Measurements from ENCODE around the gene SUCLG2.
"Not testable (repeated sequence)": the region's sequence is repeated elsewhere in the genome, so short reads cannot be mapped to it uniquely, and the experiment has no call there.

The SUCLG2 gene

GRCh38 chr3:67557848-67558355, 96.5 kb downstream of the SUCLG2 start:
- no peak for DNase-seq

GRCh38 chr3:67551361-67552016, 102.9 kb downstream of the SUCLG2 start:
- DNase-seq = no peak

GRCh38 chr3:67550541-67550940, 103.9 kb downstream of the SUCLG2 start:
- DNase-seq = no peak

- DNase-seq = not testable (repeated sequence)
Observed at GRCh38 chr3:67542502-67543250, 111.7 kb downstream of the SUCLG2 start.

GRCh38 chr3:67540198-67540894, 114.1 kb downstream of the SUCLG2 start:
- DNase-seq = no peak

GRCh38 chr3:67537203-67537602, 117.2 kb downstream of the SUCLG2 start:
- not testable (repeated sequence) for DNase-seq

GRCh38 chr3:67535006-67535405, 119.4 kb downstream of the SUCLG2 start:
- DNase-seq = no peak

GRCh38 chr3:67534594-67534993, 119.8 kb downstream of the SUCLG2 start:
- DNase-seq = no peak

GRCh38 chr3:67531181-67532101, 123.0 kb downstream of the SUCLG2 start:
- no peak for DNase-seq

- DNase-seq = no peak
Observed at GRCh38 chr3:67529915-67530314, 124.5 kb downstream of the SUCLG2 start.

GRCh38 chr3:67529337-67529736, 125.1 kb downstream of the SUCLG2 start:
- no peak for DNase-seq

- DNase-seq = no peak
Observed at GRCh38 chr3:67526246-67526645, 128.2 kb downstream of the SUCLG2 start.

GRCh38 chr3:67524046-67524445, 130.4 kb downstream of the SUCLG2 start:
- no peak for DNase-seq

- no peak for DNase-seq
Observed at GRCh38 chr3:67522081-67522480, 132.3 kb downstream of the SUCLG2 start.

- no peak for DNase-seq
Observed at GRCh38 chr3:67521053-67521646, 133.3 kb downstream of the SUCLG2 start.

GRCh38 chr3:67518236-67518635, 136.2 kb downstream of the SUCLG2 start:
- DNase-seq = no peak

- no peak for DNase-seq
Observed at GRCh38 chr3:67517781-67518180, 136.6 kb downstream of the SUCLG2 start.

GRCh38 chr3:67516496-67516895, 137.9 kb downstream of the SUCLG2 start:
- DNase-seq = no peak

GRCh38 chr3:67515778-67516177, 138.6 kb downstream of the SUCLG2 start:
- DNase-seq = no peak

GRCh38 chr3:67509471-67510075, 144.8 kb downstream of the SUCLG2 start:
- no peak for DNase-seq

- DNase-seq = no peak
Observed at GRCh38 chr3:67507584-67507983, 146.8 kb downstream of the SUCLG2 start.

GRCh38 chr3:67500709-67501108, 153.7 kb downstream of the SUCLG2 start:
- no peak for DNase-seq
